ENCODE measurements around the gene SNX25. TPM values are rescaled to one million over a fixed set of nuclear protein-coding genes. Genes with fewer than 3 reads are reported as not detected.
A peak's percentile ranks its signal among the peaks of the same experiment; 100 is the strongest.

The SNX25 gene
- total and polyA plus RNA-seq, 10 of the 15 experiments (the other 5 are each of a cell fraction or from before 2014, with no cell fraction given): 11.2 to 117 (median 62.8) TPM

DNA sequence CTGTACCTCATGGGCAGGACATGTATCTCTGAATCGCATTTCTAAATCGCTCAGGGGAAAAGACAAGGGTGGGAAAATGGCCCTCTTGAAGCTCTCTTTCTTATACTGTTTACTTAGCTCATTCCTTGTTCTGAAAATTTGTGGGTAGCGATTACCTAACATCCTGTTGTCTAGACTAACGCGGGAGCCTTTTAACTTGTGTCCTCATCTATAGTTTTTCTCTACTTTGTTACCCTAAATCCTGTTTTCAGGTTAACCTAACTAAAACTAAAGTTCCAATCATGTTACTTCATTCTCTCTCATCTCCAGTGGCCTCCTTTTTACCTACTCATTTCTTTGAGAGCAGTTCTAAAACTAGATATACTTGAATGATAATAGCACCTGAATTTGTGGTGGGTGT lies 45.0 kb downstream of the SNX25 start:
- WGBS (ENCODE audit: insufficient coverage, insufficient replicate concordance, low lambda C conversion rate, missing lambda C conversion rate): 98% methylated on average over 5 of the region's 5 CpGs
- ATAC-seq (no peak), DNase-seq (ENCODE audit: low read depth, low spot score) (no peak), FAIRE-seq (no peak)
- POLR2A ChIA-PET: no interaction called here
- Histone ChIP-seq H3K79me2 (ENCODE audit: control insufficient read depth, insufficient read depth, low read length) (peaks cover 59% of the 10 kb centered on the region), H3K4me1 (ENCODE audit: control insufficient read depth, insufficient read depth, low read length) (peaks cover 40% of the 10 kb centered on the region), H3K27me3 (replicated peaks in 1 of 2; ENCODE audit: control insufficient read depth in 2 of 2, insufficient read depth in 2 of 2, low read length in 1 of 2) (no peaks in the 10 kb centered on the region), H3K36me3 (ENCODE audit: control insufficient read depth in 2 of 2, insufficient read depth in 2 of 2, low read length in 1 of 2) (peaks cover 0 to 27% of the 10 kb centered on the region in 2 experiments; a peak in 2 of 4 replicates), H3K4me2 (ENCODE audit: control insufficient read depth, insufficient read depth) (no peak overlapping the region), H3K27ac (ENCODE audit: control insufficient read depth, insufficient read depth) (no peak overlapping the region; the same call in 1 of the 2 replicates), H3K9me3 (replicated peaks; ENCODE audit: control insufficient read depth, insufficient read depth, low read length) (no peaks in the 10 kb centered on the region), H4K20me1 (ENCODE audit: control insufficient read depth, insufficient read depth) (no peaks in the 10 kb centered on the region), H2AFZ (ENCODE audit: control insufficient read depth, low read depth, low read length) (no peak overlapping the region), H3K9ac (ENCODE audit: control insufficient read depth, insufficient read depth, low read length) (no peak overlapping the region), H3K4me3 (no peak overlapping the region)
- TF ChIP-seq SMAD5 (IDR thresholded peaks at IDR 0.05; ENCODE audit: low read depth): no peak
- CTCF ChIA-PET: no interaction called here
- SMC1A ChIA-PET (ENCODE audit: uncharacterized antibody, unreplicated experiment): interaction anchor here (1.3 kb wide), 1 partner anchor 12 kb away, joined by 5 read pairs; no protein-coding TSS in a partner anchor
- in situ Hi-C loops (cut with MboI): no loop called here
- intact Hi-C loops (cut with micrococcal nuclease; ENCODE audit: unreplicated experiment): no loop called here
- RAD21 ChIA-PET (ENCODE audit: unreplicated experiment): interaction anchor here (1.4 kb wide), 1 partner anchor 44 kb away, joined by 4 read pairs; no protein-coding TSS in a partner anchor
- no TSS peak for BruUV-seq (replicated peaks)

DNA sequence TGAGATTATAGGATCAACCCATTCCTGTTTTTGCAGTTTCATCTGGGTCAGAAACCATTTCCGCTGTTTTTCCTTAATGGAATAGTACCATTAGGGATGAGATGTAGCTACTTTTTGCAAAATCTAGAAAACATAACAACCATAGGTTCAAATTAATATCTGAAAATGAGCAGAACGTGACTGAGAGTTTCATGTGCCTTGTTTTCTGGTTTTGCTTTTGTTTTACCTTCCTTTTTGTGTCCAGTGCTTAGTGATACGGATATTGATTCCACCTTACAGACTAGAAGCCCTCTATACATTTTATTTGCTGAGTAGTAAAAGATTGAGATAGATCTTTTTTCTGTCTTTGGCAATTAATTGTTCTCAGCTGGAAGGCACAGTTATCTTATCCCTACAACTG lies 46.5 kb downstream of the SNX25 start:
- FAIRE-seq: no peak
- no TSS peak for BruUV-seq (replicated peaks)
- intact Hi-C loops (cut with micrococcal nuclease; ENCODE audit: unreplicated experiment): no loop called here
- Histone ChIP-seq H2AFZ (ENCODE audit: control insufficient read depth, low read depth, low read length) (no peak overlapping the region), H3K9ac (ENCODE audit: control insufficient read depth, insufficient read depth, low read length) (no peak overlapping the region), H3K79me2 (ENCODE audit: control insufficient read depth, insufficient read depth, low read length) (peaks cover 63% of the 10 kb centered on the region), H3K27me3 (replicated peaks in 1 of 2; ENCODE audit: control insufficient read depth in 2 of 2, insufficient read depth in 2 of 2, low read length in 1 of 2) (no peaks in the 10 kb centered on the region), H3K4me2 (ENCODE audit: control insufficient read depth, insufficient read depth) (peak overlapping the region; percentile 67), H3K36me3 (ENCODE audit: control insufficient read depth in 2 of 2, insufficient read depth in 2 of 2, low read length in 1 of 2) (peaks cover 4 to 36% of the 10 kb centered on the region in 2 experiments), H3K27ac (ENCODE audit: control insufficient read depth, insufficient read depth) (peak overlapping the region; percentile 38; the same call in 1 of the 2 replicates), H3K9me3 (replicated peaks; ENCODE audit: control insufficient read depth, insufficient read depth, low read length) (no peaks in the 10 kb centered on the region), H4K20me1 (ENCODE audit: control insufficient read depth, insufficient read depth) (no peaks in the 10 kb centered on the region), H3K4me3 (no peak overlapping the region), H3K4me1 (ENCODE audit: control insufficient read depth, insufficient read depth, low read length) (peaks cover 40% of the 10 kb centered on the region)
- ChIA-PET CTCF (interaction anchor here (0.6 to 1.1 kb wide), 3 partner anchors 47 to 342 kb away, joined by 3 read pairs; no protein-coding TSS in a partner anchor), RAD21 (ENCODE audit: unreplicated experiment) (interaction anchor here (1.8 to 3.1 kb wide), 2 partner anchors 9 to 43 kb away, joined by 8 to 15 read pairs; no protein-coding TSS in a partner anchor), SMC1A (ENCODE audit: uncharacterized antibody, unreplicated experiment) (interaction anchor here (0.6 to 3.7 kb wide), 7 partner anchors 10 to 72 kb away, joined by 3 to 16 read pairs (median 3); no protein-coding TSS in a partner anchor), POLR2A (interaction anchor here (0.6 to 1.1 kb wide), 5 partner anchors 17 to 1457 kb away, joined by 3 to 6 read pairs (median 4); no protein-coding TSS in a partner anchor)
- 25% methylated on average over 3 of the region's 3 CpGs for WGBS (ENCODE audit: insufficient coverage, insufficient replicate concordance, low lambda C conversion rate, missing lambda C conversion rate)
- in situ Hi-C loops (cut with MboI): no loop called here
- ATAC-seq: peak; percentile 78
- DNase-seq (ENCODE audit: low read depth, low spot score): no peak
- TF ChIP-seq BCL11A (IDR thresholded peaks at IDR 0.05; ENCODE audit: low read depth, low read length) (no peak), RELB (IDR thresholded peaks at IDR 0.05; ENCODE audit: low read depth) (no peak), RAD21 (IDR thresholded peaks at IDR 0.05; ENCODE audit: insufficient read depth, low read depth, low read length) (no peak), LARP7 (IDR thresholded peaks at IDR 0.05) (no peak), ZNF274 (IDR thresholded peaks at IDR 0.05; ENCODE audit: insufficient read depth, insufficient read length) (no peak), SREBF1 (IDR thresholded peaks at IDR 0.05; ENCODE audit: low read length) (no peak), KLF5 (IDR thresholded peaks at IDR 0.05; ENCODE audit: partially characterized antibody) (no peak), SPI1 (IDR thresholded peaks at IDR 0.05; ENCODE audit: borderline replicate concordance, insufficient read depth, low read depth, low read length) (no peak), POLR2A (IDR thresholded peaks at IDR 0.05; ENCODE audit: low read depth, low read length) (no peak), ASH2L (IDR thresholded peaks at IDR 0.05; ENCODE audit: borderline replicate concordance, low read depth) (no peak), BHLHE40 (IDR thresholded peaks at IDR 0.05; ENCODE audit: borderline replicate concordance in 1 of 2, low read depth in 2 of 2, low read length in 1 of 2) (peak; percentile 90 to 92)
- TF ChIP-seq, protein P1, sequence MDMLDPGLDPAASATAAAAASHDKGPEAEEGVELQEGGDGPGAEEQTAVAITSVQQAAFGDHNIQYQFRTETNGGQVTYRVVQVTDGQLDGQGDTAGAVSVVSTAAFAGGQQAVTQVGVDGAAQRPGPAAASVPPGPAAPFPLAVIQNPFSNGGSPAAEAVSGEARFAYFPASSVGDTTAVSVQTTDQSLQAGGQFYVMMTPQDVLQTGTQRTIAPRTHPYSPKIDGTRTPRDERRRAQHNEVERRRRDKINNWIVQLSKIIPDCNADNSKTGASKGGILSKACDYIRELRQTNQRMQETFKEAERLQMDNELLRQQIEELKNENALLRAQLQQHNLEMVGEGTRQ (IDR thresholded peaks at IDR 0.05; ENCODE audit: borderline replicate concordance, low read depth, low read length): no peak
